HepG2 (cell line): ENCODE results near the gene CHCHD3. TPM values are rescaled to one million over a fixed set of nuclear protein-coding genes. Genes with fewer than 3 reads are reported as not detected.

Experiments
- ATAC-seq: fragments of 200-7000 bp; cut with Tn5 transposase; 3 replicates; pipeline ENCODE4 v1.9.1; 2020; ENCODE audit warnings: mild to moderate bottlenecking, moderate library complexity
- BruUV-seq: library from RNA; stranded (reverse); fragments of 400-500 nt; replicated peaks from 2 replicates; lab custom pipeline; 2021; lab: Mats Ljungman, UMichigan
- CTCF ChIA-PET: fragments of 300-600 bp; formaldehyde crosslinking; extraction: SDS; loops from one replicate; lab custom pipeline; 2021; ENCODE audit warnings: low total read pairs, inconsistent platforms, low intra/inter-chr PET ratio; lab: Yijun Ruan, JAX
- POLR2A ChIA-PET: fragments of 350-600 bp; sonication (Branson Sonifier 250); formaldehyde crosslinking; loops from one replicate; lab custom pipeline; 2020; ENCODE audit warnings: antibody characterized with exemption, inconsistent platforms; lab: Yijun Ruan, JAX
- DNase-seq: peaks from one replicate; pipeline ENCODE4 v3.0.0-alpha.2; 2015; ENCODE audit warnings: low spot score
- FAIRE-seq: peaks from 3 replicates; lab custom pipeline; 2011; peaks lifted over from hg19 to GRCh38; lab: Jason Lieb, UNC
- H2AFZ ChIP-seq: one replicate; pipeline ENCODE4 v1.6.1; 2011; ENCODE audit warnings: low read length, inconsistent platforms
- H3K27ac ChIP-seq: fragments of 300-600 bp; 3 replicates; pipeline ENCODE4 v1.8.0; 2011; ENCODE audit warnings: mixed run types, mild to moderate bottlenecking, mixed read lengths, low read length, inconsistent platforms; ENCODE audit not compliant: insufficient read depth; ENCODE audit errors: extremely low read length
- H3K27me3 ChIP-seq, 2 experiments: fragments of 200-600 bp in 1 of 2; 2 replicates in 1 of 2; 3 replicates in 1 of 2; pipeline versions ENCODE4 v1.6.0 to v1.8.0; 2011; ENCODE audit warnings: low read length in 2 of 2, mild to moderate bottlenecking in 2 of 2, moderate library complexity in 2 of 2, inconsistent platforms in 1 of 2; ENCODE audit not compliant: insufficient read depth in 2 of 2, control insufficient read depth in 1 of 2
- H3K36me3 ChIP-seq, 2 experiments: fragments of 200-600 bp in 1 of 2; replicated peaks in 1 of 2; 2 replicates in 1 of 2; 3 replicates in 1 of 2; pipeline versions ENCODE4 v1.5.1 to v1.8.0; 2011; ENCODE audit warnings: low read length in 2 of 2, inconsistent platforms in 1 of 2; ENCODE audit not compliant: insufficient read depth in 2 of 2, control insufficient read depth in 1 of 2
- H3K4me1 ChIP-seq: 2 replicates; pipeline ENCODE4 v1.5.1; 2012; ENCODE audit warnings: low read length, inconsistent platforms; ENCODE audit not compliant: insufficient read depth
- H3K4me2 ChIP-seq: 2 replicates; pipeline ENCODE4 v1.6.0; 2011; ENCODE audit warnings: low read depth, low read length, inconsistent platforms
- H3K4me3 ChIP-seq, 3 experiments: fragments of 200-600 bp in 1 of 3; sonication (generic), shearing (Covaris generic) in 1 of 3; replicated peaks in 1 of 3; 2 replicates each; pipeline ENCODE4 v1.5.1; 2011 to 2016; ENCODE audit warnings: low read length in 3 of 3, inconsistent platforms in 2 of 3, low read depth in 2 of 3, mild to moderate bottlenecking in 2 of 3, control low read depth in 1 of 3, mixed read lengths in 1 of 3; ENCODE audit not compliant: insufficient read depth in 1 of 3
- H3K79me2 ChIP-seq: one replicate; pipeline ENCODE4 v1.6.1; 2011; ENCODE audit warnings: low read length, inconsistent platforms; ENCODE audit not compliant: insufficient read depth
- H3K9ac ChIP-seq: 2 replicates; pipeline ENCODE4 v1.6.0; 2011; ENCODE audit warnings: mild to moderate bottlenecking, low read depth, low read length, inconsistent platforms; ENCODE audit not compliant: insufficient read depth
- H3K9me3 ChIP-seq: 2 replicates; pipeline ENCODE4 v1.5.1; 2012; ENCODE audit warnings: mild to moderate bottlenecking, low read length
- H4K20me1 ChIP-seq: 2 replicates; pipeline ENCODE4 v1.6.0; 2011; ENCODE audit warnings: inconsistent platforms, mild to moderate bottlenecking, low read length, moderate library complexity; ENCODE audit not compliant: insufficient read depth
- ADNP ChIP-seq: sonication (generic); formaldehyde crosslinking; IDR thresholded peaks from 2 replicates; pipeline ENCODE4 v1.4.0; 2020; ENCODE audit warnings: missing genetic modification reagents
- NFIC ChIP-seq: IDR thresholded peaks from 2 replicates; pipeline ENCODE4 v1.6.1; 2012; ENCODE audit warnings: mild to moderate bottlenecking, low read length, inconsistent platforms
- REL ChIP-seq: sonication (generic); formaldehyde crosslinking; conservative IDR thresholded peaks from 2 replicates; pipeline ENCODE4 v1.8.0; 2022; ENCODE audit warnings: mild to moderate bottlenecking, missing genetic modification reagents, moderate library complexity
- SRF ChIP-seq: IDR thresholded peaks from 2 replicates; pipeline ENCODE4 v1.6.1; 2011; ENCODE audit warnings: mild to moderate bottlenecking, low read depth, low read length, moderate library complexity
- ZNF431 ChIP-seq: sonication (generic); formaldehyde crosslinking; IDR thresholded peaks from 2 replicates; pipeline ENCODE4 v1.9.0; 2022; ENCODE audit warnings: missing genetic modification reagents, low read depth, mild to moderate bottlenecking, borderline replicate concordance
- WGBS: methylation state at CpG from one replicate; pipeline ENCODE4 v1.1.6; 2017; ENCODE audit warnings: low lambda C conversion rate; 5-methylcytosine and 5-hydroxymethylcytosine counted together
- in situ Hi-C: cut with HindIII; loops from 2 replicates; pipeline ENCODE4 v1.10.0; 2017; ENCODE audit warnings: low pct_unique_long_range_greater_than_20kb; ENCODE audit not compliant: extremely low pct_ligation_motif_present
- intact Hi-C: fragments of 100-400 bp; cut with micrococcal nuclease; formaldehyde crosslinking; loops from one replicate; pipeline ENCODE4 v1.10.0; 2022; ENCODE audit not compliant: unreplicated experiment
- polyA plus RNA-seq, 8 experiments: library from polyadenylated mRNA; depleted of rRNA in 3 of 8; stranded (reverse) in 7 of 8; unstranded in 1 of 8; fragments of >200 nt; fragmentation: Illumina TruSeq in 4 of 8; extraction: Trizol in 4 of 8; gene quantifications; 2 replicates each; pipeline versions ENCODE4 v1.2.1 to v1.2.3, GENCODE V29; 2011 to 2016; ENCODE audit warnings: low read depth in 4 of 8, missing spikeins in 1 of 8, mixed read lengths in 1 of 8; ENCODE audit not compliant: insufficient read depth in 1 of 8
- total RNA-seq, 5 experiments: library from RNA; depleted of rRNA; stranded (reverse); fragments of >200 nt; fragmentation: Illumina TruSeq; extraction: Trizol; gene quantifications; 2 replicates each; pipeline ENCODE4 v1.2.3, GENCODE V29; 2016; ENCODE audit warnings: low read depth in 1 of 5
- TF ChIP-seq, protein P1 (sequence below): sonication (generic); formaldehyde crosslinking; IDR thresholded peaks from 2 replicates; pipeline ENCODE4 v1.5.0; 2020; ENCODE audit warnings: missing genetic modification reagents, mild to moderate bottlenecking, borderline replicate concordance
- TF ChIP-seq, protein P2 (sequence below): sonication (generic); formaldehyde crosslinking; conservative IDR thresholded peaks from 2 replicates; pipeline ENCODE4 v1.4.0; 2020; ENCODE audit warnings: mild to moderate bottlenecking, missing genetic modification reagents, moderate library complexity
- TF ChIP-seq, protein P3 (sequence below): sonication (generic); formaldehyde crosslinking; IDR thresholded peaks from 2 replicates; pipeline ENCODE4 v1.4.0; 2020; ENCODE audit warnings: mild to moderate bottlenecking, missing genetic modification reagents, borderline replicate concordance
- TF ChIP-seq, protein P4 (sequence below): sonication (generic); formaldehyde crosslinking; IDR thresholded peaks from 2 replicates; pipeline ENCODE4 v1.4.0; 2020; ENCODE audit warnings: missing genetic modification reagents, borderline replicate concordance

The CHCHD3 gene
- total and polyA plus RNA-seq, 2 of the 13 experiments (the other 11 are each of a cell fraction or from before 2014, with no cell fraction given), result 32.7 to 86.8 TPM

DNA sequence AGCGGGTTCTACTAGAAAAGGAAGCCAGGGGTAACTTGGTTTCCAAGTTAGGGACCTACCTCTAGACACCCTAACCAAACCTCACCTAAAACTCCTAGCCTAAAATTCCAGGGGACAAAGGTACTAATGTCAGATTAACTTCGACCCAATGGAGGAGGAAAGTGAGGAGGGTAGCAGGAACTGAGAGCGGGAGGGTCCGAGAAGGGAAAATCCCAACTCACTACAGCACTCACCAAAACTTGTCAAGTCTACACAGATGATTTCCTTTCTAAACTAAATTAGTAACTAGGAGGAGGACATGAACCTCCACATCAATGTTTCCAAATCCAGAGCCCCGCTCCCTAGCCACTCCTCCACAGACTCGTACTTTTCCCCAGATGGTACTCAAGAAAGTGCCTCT, 22.6 kb downstream of the CHCHD3 start:
- ChIA-PET POLR2A (no interaction called here), CTCF (no interaction called here)
- FAIRE-seq (no peak), DNase-seq (no peak), ATAC-seq (no peak)
- in situ Hi-C loops (no loop called here), intact Hi-C loops (no loop called here)
- H3K27ac ChIP-seq, result no peak overlapping the region
- no TSS peak for BruUV-seq
- no peak overlapping the region for H3K9ac ChIP-seq
- peaks cover 2 to 11% of the 10 kb centered on the region in 2 experiments; a peak in 4 of 5 replicates for H3K36me3 ChIP-seq
- no peak overlapping the region for H3K4me2 ChIP-seq
- 95% methylated on average over 6 of the region's 6 CpGs for whole genome bisulfite sequencing
- no peak overlapping the region for H3K4me3 ChIP-seq
- H3K9me3 ChIP-seq, result no peaks in the 10 kb centered on the region
- H3K4me1 ChIP-seq, result peaks cover 15% of the 10 kb centered on the region
- no peak overlapping the region for H2AFZ ChIP-seq
- H3K79me2 ChIP-seq, result peaks cover 16% of the 10 kb centered on the region
- peaks cover 3% of the 10 kb centered on the region; the same call in 1 of the 2 replicates for H4K20me1 ChIP-seq
- no peaks in the 10 kb centered on the region for H3K27me3 ChIP-seq
- TF ChIP-seq, protein P1, sequence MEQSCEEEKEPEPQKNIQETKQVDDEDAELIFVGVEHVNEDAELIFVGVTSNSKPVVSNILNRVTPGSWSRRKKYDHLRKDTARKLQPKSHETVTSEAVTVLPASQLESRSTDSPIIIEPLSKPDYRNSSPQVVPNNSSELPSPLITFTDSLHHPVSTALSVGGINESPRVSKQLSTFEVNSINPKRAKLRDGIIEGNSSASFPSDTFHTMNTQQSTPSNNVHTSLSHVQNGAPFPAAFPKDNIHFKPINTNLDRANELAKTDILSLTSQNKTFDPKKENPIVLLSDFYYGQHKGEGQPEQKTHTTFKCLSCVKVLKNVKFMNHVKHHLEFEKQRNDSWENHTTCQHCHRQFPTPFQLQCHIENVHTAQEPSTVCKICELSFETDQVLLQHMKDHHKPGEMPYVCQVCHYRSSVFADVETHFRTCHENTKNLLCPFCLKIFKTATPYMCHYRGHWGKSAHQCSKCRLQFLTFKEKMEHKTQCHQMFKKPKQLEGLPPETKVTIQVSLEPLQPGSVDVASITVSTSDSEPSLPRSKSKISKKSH (CRISPR knock-in tag), result no peak
- TF ChIP-seq NFIC (no peak), ADNP (no peak), REL (no peak), ZNF431 (no peak), SRF (no peak)
- TF ChIP-seq, protein P2, sequence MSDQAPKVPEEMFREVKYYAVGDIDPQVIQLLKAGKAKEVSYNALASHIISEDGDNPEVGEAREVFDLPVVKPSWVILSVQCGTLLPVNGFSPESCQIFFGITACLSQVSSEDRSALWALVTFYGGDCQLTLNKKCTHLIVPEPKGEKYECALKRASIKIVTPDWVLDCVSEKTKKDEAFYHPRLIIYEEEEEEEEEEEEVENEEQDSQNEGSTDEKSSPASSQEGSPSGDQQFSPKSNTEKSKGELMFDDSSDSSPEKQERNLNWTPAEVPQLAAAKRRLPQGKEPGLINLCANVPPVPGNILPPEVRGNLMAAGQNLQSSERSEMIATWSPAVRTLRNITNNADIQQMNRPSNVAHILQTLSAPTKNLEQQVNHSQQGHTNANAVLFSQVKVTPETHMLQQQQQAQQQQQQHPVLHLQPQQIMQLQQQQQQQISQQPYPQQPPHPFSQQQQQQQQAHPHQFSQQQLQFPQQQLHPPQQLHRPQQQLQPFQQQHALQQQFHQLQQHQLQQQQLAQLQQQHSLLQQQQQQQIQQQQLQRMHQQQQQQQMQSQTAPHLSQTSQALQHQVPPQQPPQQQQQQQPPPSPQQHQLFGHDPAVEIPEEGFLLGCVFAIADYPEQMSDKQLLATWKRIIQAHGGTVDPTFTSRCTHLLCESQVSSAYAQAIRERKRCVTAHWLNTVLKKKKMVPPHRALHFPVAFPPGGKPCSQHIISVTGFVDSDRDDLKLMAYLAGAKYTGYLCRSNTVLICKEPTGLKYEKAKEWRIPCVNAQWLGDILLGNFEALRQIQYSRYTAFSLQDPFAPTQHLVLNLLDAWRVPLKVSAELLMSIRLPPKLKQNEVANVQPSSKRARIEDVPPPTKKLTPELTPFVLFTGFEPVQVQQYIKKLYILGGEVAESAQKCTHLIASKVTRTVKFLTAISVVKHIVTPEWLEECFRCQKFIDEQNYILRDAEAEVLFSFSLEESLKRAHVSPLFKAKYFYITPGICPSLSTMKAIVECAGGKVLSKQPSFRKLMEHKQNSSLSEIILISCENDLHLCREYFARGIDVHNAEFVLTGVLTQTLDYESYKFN, result no peak
- TF ChIP-seq, protein P3, sequence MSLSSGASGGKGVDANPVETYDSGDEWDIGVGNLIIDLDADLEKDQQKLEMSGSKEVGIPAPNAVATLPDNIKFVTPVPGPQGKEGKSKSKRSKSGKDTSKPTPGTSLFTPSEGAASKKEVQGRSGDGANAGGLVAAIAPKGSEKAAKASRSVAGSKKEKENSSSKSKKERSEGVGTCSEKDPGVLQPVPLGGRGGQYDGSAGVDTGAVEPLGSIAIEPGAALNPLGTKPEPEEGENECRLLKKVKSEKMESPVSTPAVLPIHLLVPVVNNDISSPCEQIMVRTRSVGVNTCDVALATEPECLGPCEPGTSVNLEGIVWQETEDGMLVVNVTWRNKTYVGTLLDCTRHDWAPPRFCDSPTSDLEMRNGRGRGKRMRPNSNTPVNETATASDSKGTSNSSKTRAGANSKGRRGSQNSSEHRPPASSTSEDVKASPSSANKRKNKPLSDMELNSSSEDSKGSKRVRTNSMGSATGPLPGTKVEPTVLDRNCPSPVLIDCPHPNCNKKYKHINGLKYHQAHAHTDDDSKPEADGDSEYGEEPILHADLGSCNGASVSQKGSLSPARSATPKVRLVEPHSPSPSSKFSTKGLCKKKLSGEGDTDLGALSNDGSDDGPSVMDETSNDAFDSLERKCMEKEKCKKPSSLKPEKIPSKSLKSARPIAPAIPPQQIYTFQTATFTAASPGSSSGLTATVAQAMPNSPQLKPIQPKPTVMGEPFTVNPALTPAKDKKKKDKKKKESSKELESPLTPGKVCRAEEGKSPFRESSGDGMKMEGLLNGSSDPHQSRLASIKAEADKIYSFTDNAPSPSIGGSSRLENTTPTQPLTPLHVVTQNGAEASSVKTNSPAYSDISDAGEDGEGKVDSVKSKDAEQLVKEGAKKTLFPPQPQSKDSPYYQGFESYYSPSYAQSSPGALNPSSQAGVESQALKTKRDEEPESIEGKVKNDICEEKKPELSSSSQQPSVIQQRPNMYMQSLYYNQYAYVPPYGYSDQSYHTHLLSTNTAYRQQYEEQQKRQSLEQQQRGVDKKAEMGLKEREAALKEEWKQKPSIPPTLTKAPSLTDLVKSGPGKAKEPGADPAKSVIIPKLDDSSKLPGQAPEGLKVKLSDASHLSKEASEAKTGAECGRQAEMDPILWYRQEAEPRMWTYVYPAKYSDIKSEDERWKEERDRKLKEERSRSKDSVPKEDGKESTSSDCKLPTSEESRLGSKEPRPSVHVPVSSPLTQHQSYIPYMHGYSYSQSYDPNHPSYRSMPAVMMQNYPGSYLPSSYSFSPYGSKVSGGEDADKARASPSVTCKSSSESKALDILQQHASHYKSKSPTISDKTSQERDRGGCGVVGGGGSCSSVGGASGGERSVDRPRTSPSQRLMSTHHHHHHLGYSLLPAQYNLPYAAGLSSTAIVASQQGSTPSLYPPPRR (CRISPR knock-in tag), result no peak
- TF ChIP-seq, protein P4, sequence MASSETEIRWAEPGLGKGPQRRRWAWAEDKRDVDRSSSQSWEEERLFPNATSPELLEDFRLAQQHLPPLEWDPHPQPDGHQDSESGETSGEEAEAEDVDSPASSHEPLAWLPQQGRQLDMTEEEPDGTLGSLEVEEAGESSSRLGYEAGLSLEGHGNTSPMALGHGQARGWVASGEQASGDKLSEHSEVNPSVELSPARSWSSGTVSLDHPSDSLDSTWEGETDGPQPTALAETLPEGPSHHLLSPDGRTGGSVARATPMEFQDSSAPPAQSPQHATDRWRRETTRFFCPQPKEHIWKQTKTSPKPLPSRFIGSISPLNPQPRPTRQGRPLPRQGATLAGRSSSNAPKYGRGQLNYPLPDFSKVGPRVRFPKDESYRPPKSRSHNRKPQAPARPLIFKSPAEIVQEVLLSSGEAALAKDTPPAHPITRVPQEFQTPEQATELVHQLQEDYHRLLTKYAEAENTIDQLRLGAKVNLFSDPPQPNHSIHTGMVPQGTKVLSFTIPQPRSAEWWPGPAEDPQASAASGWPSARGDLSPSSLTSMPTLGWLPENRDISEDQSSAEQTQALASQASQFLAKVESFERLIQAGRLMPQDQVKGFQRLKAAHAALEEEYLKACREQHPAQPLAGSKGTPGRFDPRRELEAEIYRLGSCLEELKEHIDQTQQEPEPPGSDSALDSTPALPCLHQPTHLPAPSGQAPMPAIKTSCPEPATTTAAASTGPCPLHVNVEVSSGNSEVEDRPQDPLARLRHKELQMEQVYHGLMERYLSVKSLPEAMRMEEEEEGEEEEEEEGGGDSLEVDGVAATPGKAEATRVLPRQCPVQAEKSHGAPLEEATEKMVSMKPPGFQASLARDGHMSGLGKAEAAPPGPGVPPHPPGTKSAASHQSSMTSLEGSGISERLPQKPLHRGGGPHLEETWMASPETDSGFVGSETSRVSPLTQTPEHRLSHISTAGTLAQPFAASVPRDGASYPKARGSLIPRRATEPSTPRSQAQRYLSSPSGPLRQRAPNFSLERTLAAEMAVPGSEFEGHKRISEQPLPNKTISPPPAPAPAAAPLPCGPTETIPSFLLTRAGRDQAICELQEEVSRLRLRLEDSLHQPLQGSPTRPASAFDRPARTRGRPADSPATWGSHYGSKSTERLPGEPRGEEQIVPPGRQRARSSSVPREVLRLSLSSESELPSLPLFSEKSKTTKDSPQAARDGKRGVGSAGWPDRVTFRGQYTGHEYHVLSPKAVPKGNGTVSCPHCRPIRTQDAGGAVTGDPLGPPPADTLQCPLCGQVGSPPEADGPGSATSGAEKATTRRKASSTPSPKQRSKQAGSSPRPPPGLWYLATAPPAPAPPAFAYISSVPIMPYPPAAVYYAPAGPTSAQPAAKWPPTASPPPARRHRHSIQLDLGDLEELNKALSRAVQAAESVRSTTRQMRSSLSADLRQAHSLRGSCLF (CRISPR knock-in tag), result no peak
